BE2C (cell line): ENCODE data around the gene SOX6.

ENCODE experiments used
- DNase-seq: peaks from one replicate; pipeline ENCODE4 v3.0.0-alpha.2; 2020
- H3K27me3 ChIP-seq: fragments of 250-450 bp; sonication (Bioruptor Pico); 2 replicates; pipeline ENCODE4 v1.5.1; 2020; ENCODE audit warnings: mild to moderate bottlenecking
- H3K36me3 ChIP-seq: fragments of 250-450 bp; sonication (Bioruptor Pico); 2 replicates; pipeline ENCODE4 v1.5.1; 2020; ENCODE audit warnings: mild to moderate bottlenecking
- H3K4me1 ChIP-seq: fragments of 250-450 bp; sonication (Bioruptor Pico); 2 replicates; pipeline ENCODE4 v1.5.1; 2020
- H3K4me3 ChIP-seq: 2 replicates; pipeline ENCODE4 v1.5.1; 2011; ENCODE audit warnings: low read depth, low read length
- H3K9me3 ChIP-seq: fragments of 250-450 bp; sonication (Bioruptor Pico); 2 replicates; pipeline ENCODE4 v1.5.1; 2020
- CTCF ChIP-seq: IDR thresholded peaks from 2 replicates; pipeline ENCODE4 v1.5.1; 2012; ENCODE audit warnings: mild to moderate bottlenecking, low read depth, low read length

Gene SOX6

GRCh38 chr11:16117989-16118756 lies 238.2 kb downstream of the SOX6 start:
- no peaks in the 10 kb centered on the region for H3K27me3 ChIP-seq
- DNase-seq, result no peak
- H3K4me1 ChIP-seq, result no peaks in the 10 kb centered on the region
- TF ChIP-seq CTCF, result no peak
- no peaks in the 10 kb centered on the region for H3K9me3 ChIP-seq
- H3K4me3 ChIP-seq, result no peak overlapping the region
- H3K36me3 ChIP-seq, result no peaks in the 10 kb centered on the region

- Histone ChIP-seq H3K9me3 (no peaks in the 10 kb centered on the region), H3K4me1 (no peaks in the 10 kb centered on the region), H3K4me3 (no peak overlapping the region), H3K36me3 (no peaks in the 10 kb centered on the region), H3K27me3 (no peaks in the 10 kb centered on the region)
- DNase-seq, result no peak
- no peak for TF ChIP-seq CTCF
Measured at GRCh38 chr11:16114978-16115871, 241.1 kb downstream of the SOX6 start.

- no peaks in the 10 kb centered on the region for H3K36me3 ChIP-seq
- no peak for TF ChIP-seq CTCF
- no peak overlapping the region for H3K4me3 ChIP-seq
- no peaks in the 10 kb centered on the region for H3K4me1 ChIP-seq
- H3K27me3 ChIP-seq, result no peaks in the 10 kb centered on the region
- H3K9me3 ChIP-seq, result no peaks in the 10 kb centered on the region
- no peak for DNase-seq
Measured at GRCh38 chr11:16114431-16114830, 241.9 kb downstream of the SOX6 start.

GRCh38 chr11:16111690-16112089 lies 244.7 kb downstream of the SOX6 start:
- Histone ChIP-seq H3K27me3 (no peaks in the 10 kb centered on the region), H3K4me3 (no peak overlapping the region), H3K9me3 (no peaks in the 10 kb centered on the region), H3K4me1 (no peaks in the 10 kb centered on the region), H3K36me3 (no peaks in the 10 kb centered on the region)
- TF ChIP-seq CTCF, result no peak
- DNase-seq, result no peak

- DNase-seq, result no peak
- Histone ChIP-seq H3K9me3 (no peaks in the 10 kb centered on the region), H3K4me1 (no peaks in the 10 kb centered on the region), H3K27me3 (no peaks in the 10 kb centered on the region), H3K36me3 (no peaks in the 10 kb centered on the region), H3K4me3 (no peak overlapping the region)
- TF ChIP-seq CTCF, result no peak
Measured at GRCh38 chr11:16110886-16111285, 245.5 kb downstream of the SOX6 start.

- DNase-seq, result no peak
- no peaks in the 10 kb centered on the region for H3K36me3 ChIP-seq
- no peaks in the 10 kb centered on the region for H3K27me3 ChIP-seq
- no peaks in the 10 kb centered on the region for H3K9me3 ChIP-seq
- no peak overlapping the region for H3K4me3 ChIP-seq
- no peak for TF ChIP-seq CTCF
- no peaks in the 10 kb centered on the region for H3K4me1 ChIP-seq
Measured at GRCh38 chr11:16099343-16099900, 256.9 kb downstream of the SOX6 start.
